ENCODE measurements around the gene OSM.
A peak's percentile ranks its signal among the peaks of the same experiment; 100 is the strongest.

OSM gene

DNA sequence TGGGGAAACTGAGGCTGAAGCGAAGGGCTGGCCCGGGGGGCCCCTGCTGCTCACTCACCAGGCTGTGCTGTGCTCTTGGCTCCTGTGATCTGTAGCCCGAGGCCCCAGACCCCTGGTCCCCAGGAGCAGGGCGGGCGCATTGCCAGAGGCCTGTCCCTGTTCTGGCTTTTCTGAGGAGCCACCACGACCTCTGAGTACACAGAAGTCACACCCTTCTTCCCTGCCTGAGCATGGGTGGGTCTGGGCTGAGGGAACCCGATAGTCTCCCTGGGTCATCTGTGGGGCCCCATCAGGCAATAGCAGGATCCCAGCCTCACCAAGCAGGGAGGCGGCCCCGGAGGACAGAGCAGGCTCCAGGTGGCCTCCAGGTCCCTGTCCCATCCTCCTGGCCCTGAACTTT is 17.5 kb upstream of the OSM start:
- DNase-seq, result no peak

- DNase-seq, result no peak
These were observed 16.7 kb upstream of the OSM start for GRCh38 chr22:30283342-30283741.

GRCh38 chr22:30282616-30283046 is 16.0 kb upstream of the OSM start:
- no peak for DNase-seq

GRCh38 chr22:30280505-30280904 is 13.9 kb upstream of the OSM start:
- DNase-seq, result no peak

DNA sequence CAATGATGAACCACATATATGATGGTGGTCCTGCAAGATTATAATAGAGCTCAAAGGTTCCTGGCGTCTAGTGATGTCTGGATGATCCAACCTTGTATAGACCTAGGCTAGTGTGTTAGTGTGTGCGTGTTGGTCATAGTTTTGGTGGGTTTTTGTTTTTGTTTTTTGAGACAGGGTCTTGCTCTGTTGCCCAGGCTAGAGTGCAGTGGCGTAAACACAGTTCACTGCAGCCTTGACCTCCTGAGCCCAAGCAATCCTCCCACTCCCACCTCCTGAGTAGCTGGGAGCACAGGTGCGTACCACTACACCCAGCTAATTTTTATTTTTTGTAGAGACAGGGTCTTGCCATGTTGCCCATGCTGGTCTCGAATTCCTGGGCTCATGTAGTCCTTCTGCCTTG is 13.3 kb upstream of the OSM start:
- no peak for DNase-seq

GRCh38 chr22:30279046-30279788 is 12.6 kb upstream of the OSM start:
- DNase-seq, result no peak

GRCh38 chr22:30277547-30278344 is 11.1 kb upstream of the OSM start:
- DNase-seq, result no peak

- DNase-seq, result no peak
These were observed 9.4 kb upstream of the OSM start for GRCh38 chr22:30276039-30276438.

DNA sequence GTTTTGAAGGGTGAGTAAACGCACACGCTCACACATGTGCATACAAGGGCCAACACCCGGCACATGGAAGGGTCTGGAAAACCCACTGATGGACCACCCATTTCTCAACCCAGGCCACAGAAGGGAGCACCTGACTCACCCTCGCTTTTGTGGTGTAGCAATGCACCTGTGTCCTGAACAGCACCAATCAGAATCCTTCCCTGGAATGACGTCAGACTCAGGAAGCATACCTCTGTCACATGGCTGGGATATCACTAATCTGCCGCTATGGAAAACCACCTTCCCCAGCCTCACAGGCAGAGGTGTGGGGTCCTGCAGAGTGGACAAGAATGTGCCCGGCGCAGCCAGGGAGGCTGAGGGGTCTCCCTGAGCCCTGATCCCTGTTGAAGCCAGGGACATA is 9.0 kb upstream of the OSM start:
- peak; percentile 22 for DNase-seq

DNA sequence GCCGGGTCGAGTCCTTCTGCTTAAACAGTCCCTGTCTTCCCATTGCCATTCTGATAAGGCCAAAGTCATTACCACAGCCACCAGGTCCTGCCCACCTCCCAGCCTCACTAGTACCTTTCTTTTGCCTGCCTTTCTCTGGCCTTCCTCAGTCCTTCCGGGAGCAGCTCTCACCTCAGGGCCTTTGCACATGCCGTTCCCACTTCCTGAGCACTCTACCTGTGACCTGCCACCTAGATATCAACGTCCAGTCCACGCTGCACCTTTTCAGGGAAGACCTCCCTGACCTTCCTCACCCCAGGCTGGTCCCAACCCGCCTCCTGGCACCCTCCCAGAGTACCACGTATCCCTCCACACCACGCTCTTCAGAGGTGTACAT is 7.8 kb upstream of the OSM start:
- DNase-seq, result no peak

- no peak for DNase-seq
These were observed 7.2 kb upstream of the OSM start for GRCh38 chr22:30273711-30274436.

GRCh38 chr22:30272781-30273601 is 6.3 kb upstream of the OSM start:
- DNase-seq, result no peak

- no peak for DNase-seq
These were observed 4.2 kb upstream of the OSM start for GRCh38 chr22:30270832-30271231.

DNA sequence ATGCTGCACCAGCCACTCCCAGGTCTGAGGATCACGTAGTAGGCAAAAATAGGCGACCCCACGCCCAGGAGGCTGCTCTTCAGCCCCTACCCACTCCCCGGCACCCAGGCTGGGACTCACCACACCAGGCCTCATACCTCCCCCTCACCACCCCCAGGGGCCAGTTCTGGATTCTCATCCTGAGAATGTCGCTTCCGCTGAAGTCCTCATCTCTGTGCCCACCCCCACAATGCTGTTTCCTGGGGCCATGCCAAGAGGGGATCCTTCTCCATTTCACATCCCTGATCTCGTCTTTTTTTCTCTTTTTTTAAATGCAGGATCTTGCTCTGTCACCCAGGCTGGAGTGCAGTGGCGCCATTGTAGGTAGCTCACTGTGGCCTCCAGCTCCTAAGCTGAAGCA is 1.7 kb upstream of the OSM start:
- DNase-seq, result no peak

- DNase-seq, result peak; percentile 63
These were observed 991 bp upstream of the OSM start for GRCh38 chr22:30267382-30268302.

- DNase-seq, result peak; percentile 91
These were observed 717 bp downstream of the OSM start for GRCh38 chr22:30265823-30266444.

GRCh38 chr22:30265131-30265720 is 1.4 kb downstream of the OSM start:
- no peak for DNase-seq

DNA sequence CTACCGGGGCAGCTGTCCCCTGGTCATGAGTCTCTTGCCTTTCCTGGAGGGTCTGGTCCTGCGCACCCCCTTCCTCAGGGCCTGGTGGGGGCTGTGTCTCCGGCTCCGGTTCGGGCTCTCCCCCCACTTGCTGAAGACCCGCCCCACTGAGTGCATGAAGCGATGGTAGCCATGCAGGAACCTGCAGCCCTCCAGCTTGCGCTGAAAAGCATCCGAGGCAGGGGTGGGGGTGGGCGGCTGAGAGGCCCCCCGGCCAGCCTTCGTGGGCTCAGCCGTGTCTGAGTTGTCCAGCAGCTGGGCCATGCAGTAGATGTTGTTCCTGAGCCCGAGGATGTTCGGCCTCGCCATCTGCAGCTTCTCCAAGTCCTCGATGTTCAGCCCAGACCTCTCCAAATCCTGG is 2.8 kb downstream of the OSM start:
- no peak for DNase-seq

- DNase-seq, result peak; percentile 88
These were observed 3.5 kb downstream of the OSM start for GRCh38 chr22:30262917-30263741.

DNA sequence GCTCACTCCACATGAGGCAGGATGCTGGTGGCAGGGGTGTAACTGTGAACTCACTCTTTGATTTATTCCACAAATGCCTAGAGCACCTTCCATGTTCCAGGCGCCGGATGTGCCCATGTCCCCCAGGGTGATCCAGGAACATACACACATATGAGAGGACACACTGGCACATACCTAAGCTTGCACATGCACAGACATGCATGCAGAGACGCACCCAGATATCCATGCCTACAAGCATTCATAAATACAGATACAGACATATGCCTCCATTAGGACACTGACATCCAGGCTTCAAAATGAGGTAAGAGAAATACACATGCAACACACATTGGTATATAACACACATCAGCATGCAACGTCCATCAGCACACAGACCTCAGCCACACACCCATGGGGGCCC is 4.5 kb downstream of the OSM start:
- no peak for DNase-seq
